Measurements from ENCODE around the gene FBH1.

- TF ChIP-seq CTCF (IDR thresholded peaks at IDR 0.05; ENCODE audit: borderline replicate concordance, extremely low read depth, low read length, poor library complexity, severe bottlenecking) (no peak), EZH2 (IDR thresholded peaks at IDR 0.05; ENCODE audit: borderline replicate concordance, low read depth, low read length, severe bottlenecking) (no peak)
Observed at GRCh38 chr10:5862360-5862961, 27.6 kb upstream of the FBH1 start.

Measured in DND-41 (cell line).